Stimulated activated CD4-positive, alpha-beta T cell treated with anti-CD3 and anti-CD28 coated beads, TNF-alpha, amount 100 ng/mL, for 1 hour (primary cell): ENCODE results near the gene GIMAP5.

Experiments used
- DNase-seq, 3 donors: peaks; one replicate each; pipeline ENCODE4 v3.0.0-alpha.2; 2020; ENCODE audit warnings: low read depth in 3 of 3, low spot score in 1 of 3

GIMAP5 gene

GRCh38 chr7:150734254-150734653, 3.0 kb upstream of the GIMAP5 start:
- DNase-seq, result no peak

GRCh38 chr7:150735596-150736358, 1.4 kb upstream of the GIMAP5 start:
- DNase-seq, result no peak

DNA sequence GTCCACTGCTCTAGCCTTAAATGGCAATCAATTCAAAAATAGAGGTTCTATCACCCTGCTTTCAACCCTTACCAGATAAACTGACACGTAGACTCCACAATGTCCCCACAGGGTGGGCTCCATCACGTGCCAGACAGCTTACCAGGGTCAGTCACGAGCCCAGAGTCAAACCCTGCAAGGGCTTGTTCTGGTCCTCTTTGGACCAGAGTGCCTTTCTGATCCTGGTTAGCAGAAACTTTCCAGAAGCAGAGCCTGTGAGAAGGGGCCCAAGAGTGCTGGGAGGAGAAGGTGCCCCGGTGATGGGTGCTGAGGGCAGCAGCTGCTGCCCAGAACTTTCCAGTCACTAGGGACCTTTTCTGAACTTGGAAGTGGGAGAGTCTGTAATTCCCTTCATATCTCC, 354 bp upstream of the GIMAP5 start:
- no peak for DNase-seq

- no peak for DNase-seq
Measured at GRCh38 chr7:150738092-150738491, 874 bp downstream of the GIMAP5 start.

GRCh38 chr7:150738591-150739001, 1.4 kb downstream of the GIMAP5 start:
- no peak for DNase-seq

DNA sequence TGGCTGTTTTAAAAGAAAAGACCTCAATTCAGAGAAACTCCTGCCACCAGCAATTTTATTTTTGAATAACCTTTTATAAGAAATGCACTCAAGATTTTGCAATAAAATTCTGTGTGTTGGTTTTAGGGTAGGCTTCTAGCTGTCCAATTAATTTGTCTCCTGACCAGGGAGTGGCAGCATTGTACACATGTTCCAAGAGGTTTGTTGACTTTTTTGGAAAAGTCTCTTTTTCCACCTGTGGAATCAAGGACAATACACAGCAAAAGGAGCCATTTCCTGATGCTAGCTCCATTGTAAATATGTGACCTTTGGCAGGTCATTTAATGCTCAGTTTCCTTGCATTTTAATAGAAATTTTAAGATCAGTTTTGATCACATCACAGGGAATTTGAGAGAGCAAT, 1.8 kb downstream of the GIMAP5 start:
- no peak for DNase-seq

- DNase-seq, result no peak
Measured at GRCh38 chr7:150740053-150740452, 2.8 kb downstream of the GIMAP5 start.

- DNase-seq, result no peak
Measured at GRCh38 chr7:150742286-150742968, 5.2 kb downstream of the GIMAP5 start.

DNA sequence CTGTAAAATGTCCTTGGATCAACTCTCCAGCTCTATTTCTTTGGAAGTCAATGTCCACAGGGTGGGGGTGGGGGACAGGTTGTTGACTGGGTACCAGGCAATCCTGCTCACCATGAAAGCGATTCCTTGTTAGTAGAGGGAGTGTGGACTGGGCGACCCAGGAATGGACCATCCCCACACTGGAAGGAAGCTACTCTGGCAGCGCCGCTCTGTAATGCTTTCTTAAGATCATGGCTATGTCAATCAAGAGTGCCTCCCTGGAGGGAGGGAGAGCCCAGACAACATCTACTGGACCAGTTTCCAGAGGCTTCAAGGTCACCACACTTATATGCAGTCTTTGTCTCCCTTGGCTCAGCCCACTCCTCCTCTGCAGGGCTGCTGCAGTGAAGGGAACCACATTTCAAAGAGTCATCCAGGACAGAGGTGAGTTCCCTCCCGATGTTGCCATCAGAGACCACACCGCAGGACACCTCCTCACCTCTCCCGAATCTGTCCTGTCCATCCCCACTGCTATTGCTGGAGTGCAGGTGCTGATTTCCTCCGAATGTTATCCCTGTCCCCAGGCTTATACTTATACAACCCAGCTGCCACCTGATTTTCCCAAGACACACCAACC, 6.9 kb downstream of the GIMAP5 start:
- no peak for DNase-seq

- no peak for DNase-seq
Measured at GRCh38 chr7:150745086-150745485, 7.9 kb downstream of the GIMAP5 start.

GRCh38 chr7:150745876-150746275, 8.7 kb downstream of the GIMAP5 start:
- no peak for DNase-seq

- no peak for DNase-seq
Measured at GRCh38 chr7:150746921-150747320, 9.7 kb downstream of the GIMAP5 start.

- no peak for DNase-seq
Measured at GRCh38 chr7:150748376-150748775, 11.2 kb downstream of the GIMAP5 start.

DNA sequence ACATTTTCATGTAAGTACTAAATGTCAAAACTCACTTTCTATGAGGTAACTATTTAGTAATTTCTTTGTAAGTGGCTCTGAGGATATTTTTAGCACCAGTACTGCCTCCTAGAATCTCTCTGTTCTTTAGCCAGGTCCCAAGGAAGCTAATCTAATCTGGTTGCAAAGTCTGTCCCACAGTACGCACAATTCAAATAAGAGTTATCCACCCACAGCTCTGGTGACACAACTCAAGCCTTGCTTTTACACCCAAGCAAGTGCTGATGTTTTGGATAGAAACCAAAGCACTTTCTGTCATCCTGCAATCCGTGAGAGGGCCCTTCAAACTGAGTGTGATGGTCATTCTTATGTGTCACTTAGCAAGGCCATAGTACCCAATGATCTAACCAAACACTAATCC, 14.5 kb downstream of the GIMAP5 start:
- no peak for DNase-seq

- DNase-seq, result no peak
Measured at GRCh38 chr7:150753239-150753638, 16.0 kb downstream of the GIMAP5 start.

DNA sequence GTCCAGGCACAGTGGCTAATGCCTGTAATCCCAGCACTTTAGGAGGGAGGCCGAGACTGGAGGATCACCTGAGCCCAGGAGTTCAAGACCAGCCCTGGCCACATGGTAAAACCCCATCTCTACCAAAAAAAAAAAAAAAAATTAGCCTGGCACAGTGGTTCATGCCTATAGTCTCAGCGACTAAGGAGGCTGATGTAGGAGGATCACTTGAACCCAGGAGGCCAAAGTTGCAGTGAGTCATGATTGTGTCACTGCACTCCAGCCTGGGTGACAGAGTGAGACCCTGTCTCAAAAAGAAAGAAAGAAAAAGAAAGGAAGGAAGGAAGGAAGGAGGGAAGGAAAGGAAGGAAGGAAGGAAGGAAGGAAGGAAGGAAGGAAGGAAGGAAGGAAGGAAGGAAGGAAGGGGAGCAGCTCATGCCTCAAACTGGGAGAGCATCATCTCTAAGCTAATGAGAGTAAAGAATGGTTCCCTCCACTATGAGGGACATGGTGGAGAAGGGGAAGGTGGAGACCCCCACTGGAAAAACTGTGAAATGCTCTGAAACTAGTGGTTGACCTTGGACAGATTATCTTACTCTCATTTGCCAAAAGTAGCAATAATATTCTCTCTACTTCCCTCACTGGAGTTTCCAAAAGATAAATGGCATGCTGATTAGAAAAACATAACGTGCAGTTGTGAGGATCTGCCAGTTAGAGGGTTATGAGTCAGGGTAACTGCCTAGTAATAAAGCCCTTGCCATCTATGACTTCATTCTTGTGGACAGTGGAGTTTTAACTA, 16.8 kb downstream of the GIMAP5 start:
- DNase-seq, result no peak

DNA sequence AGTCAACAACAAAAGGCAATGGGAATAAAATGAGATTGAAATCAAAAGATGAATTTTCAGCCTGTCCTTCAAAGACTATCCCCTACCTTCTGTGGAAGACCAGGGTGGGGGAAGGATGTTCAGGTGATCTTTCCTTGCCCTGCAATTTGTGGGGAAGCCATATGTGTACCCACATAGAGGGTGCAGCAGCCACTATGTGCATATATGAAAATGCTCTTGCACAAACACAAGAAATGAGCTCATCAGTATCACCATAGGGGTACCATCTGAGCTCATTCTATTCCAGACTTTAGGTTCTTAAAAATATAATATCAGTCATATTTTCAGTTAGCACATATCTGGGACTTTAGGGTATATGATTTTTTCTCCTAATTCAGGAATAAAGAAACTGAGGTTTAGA, 17.7 kb downstream of the GIMAP5 start:
- DNase-seq, result no peak

DNA sequence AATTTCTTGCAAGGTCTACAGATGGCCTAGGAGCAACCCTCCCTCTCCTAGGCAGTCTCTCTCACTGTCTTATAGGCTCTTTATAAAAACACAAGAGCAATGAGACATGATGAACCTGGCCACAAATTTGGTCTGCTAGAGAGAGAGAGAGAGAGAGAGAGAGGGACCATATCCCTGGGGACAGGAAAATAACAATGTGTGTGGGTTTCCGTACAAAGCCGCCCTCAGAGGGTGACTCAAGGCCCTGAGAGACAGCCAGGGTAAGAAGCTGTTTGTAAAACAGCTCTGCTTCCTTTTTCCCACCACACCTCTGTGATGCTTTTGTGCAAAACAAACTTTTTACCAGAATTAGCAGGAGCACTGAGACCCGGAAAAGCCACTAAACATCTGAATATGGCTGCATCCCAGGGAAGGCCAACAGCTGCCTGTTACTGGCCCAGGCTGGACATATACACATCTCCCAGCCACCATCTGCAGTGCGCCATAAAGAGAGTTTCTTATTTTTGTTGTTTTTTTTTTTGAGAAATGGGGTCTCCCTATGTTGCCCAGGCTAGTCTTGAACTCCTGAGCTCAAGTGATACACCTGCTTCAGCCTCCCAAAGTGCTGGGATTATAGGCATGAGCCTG, 18.4 kb downstream of the GIMAP5 start:
- DNase-seq, result peak in 2 of 3 donors; percentile 56 to 60

- DNase-seq, result no peak
Measured at GRCh38 chr7:150756166-150756565, 18.9 kb downstream of the GIMAP5 start.

GRCh38 chr7:150756858-150757257, 19.6 kb downstream of the GIMAP5 start:
- DNase-seq, result no peak

DNA sequence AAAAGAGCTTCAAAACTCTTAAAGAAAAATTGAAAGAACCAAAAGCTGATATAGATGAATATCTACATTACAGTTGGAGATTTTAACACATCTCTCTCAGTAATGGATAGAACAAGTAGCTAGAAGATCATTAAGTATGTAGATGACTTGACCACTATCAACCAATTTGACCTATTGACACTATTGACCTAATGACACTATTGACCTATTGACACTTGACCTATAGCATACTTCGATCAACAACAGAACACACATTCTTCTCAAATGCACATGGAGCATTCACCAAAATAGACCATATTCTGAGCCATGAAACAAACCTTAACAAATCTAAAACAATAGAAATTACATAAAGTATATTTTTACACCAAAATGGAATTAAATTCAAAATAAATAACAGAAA, 22.3 kb downstream of the GIMAP5 start:
- DNase-seq, result no peak
